Central memory CD8-positive, alpha-beta T cell (primary cell): ENCODE data around the gene FUZ.

Experiments used
- ATAC-seq: fragments of 150-1000 bp; cut with Tn5 transposase; replicated peaks from 2 replicates; pipeline ENCODE4 v1.10.0; 2022; ENCODE audit warnings: mild to moderate bottlenecking, moderate FRiP score, moderate number of reproducible peaks; ENCODE audit not compliant: poor library complexity, severe bottlenecking; ENCODE audit errors: extremely low read depth
- DNase-seq, 2 donors: peaks; one replicate each; pipeline ENCODE4 v3.0.0; 2021; ENCODE audit warnings: low spot score in 2 of 2
- H3K27ac Mint-ChIP-seq: one replicate; pipeline ENCODE4 v1.8.0; 2022; ENCODE audit warnings: low read depth, mild to moderate bottlenecking, moderate library complexity, mixed read lengths
- H3K27me3 Mint-ChIP-seq: one replicate; pipeline ENCODE4 v1.8.0; 2022; ENCODE audit warnings: mixed read lengths
- H3K36me3 Mint-ChIP-seq: one replicate; pipeline ENCODE4 v1.8.0; 2022; ENCODE audit warnings: mild to moderate bottlenecking, moderate library complexity, mixed read lengths; ENCODE audit not compliant: insufficient read depth
- H3K4me1 Mint-ChIP-seq: one replicate; pipeline ENCODE4 v1.8.0; 2022; ENCODE audit warnings: mixed read lengths
- H3K4me3 Mint-ChIP-seq: one replicate; pipeline ENCODE4 v1.8.0; 2022; ENCODE audit warnings: mild to moderate bottlenecking, moderate library complexity, mixed read lengths
- H3K9me3 Mint-ChIP-seq: one replicate; pipeline ENCODE4 v1.8.0; 2022; ENCODE audit warnings: mixed read lengths

Gene FUZ

DNA sequence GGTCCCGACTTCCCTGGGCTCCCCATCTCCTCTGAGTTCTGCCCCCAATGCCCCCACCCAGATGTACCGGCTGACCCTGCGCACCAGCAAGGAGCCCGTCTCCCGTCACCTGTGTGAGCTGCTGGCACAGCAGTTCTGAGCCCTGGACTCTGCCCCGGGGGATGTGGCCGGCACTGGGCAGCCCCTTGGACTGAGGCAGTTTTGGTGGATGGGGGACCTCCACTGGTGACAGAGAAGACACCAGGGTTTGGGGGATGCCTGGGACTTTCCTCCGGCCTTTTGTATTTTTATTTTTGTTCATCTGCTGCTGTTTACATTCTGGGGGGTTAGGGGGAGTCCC lies 6.5 kb downstream of the FUZ start:
- Mint-ChIP-seq H3K4me1 (peaks cover 14% of the 10 kb centered on the region), H3K27ac (peak overlapping the region; percentile 16), H3K9me3 (no peaks in the 10 kb centered on the region), H3K27me3 (no peaks in the 10 kb centered on the region), H3K4me3 (no peak overlapping the region), H3K36me3 (peaks cover 12% of the 10 kb centered on the region)
- ATAC-seq: no peak
- no peak for DNase-seq

DNA sequence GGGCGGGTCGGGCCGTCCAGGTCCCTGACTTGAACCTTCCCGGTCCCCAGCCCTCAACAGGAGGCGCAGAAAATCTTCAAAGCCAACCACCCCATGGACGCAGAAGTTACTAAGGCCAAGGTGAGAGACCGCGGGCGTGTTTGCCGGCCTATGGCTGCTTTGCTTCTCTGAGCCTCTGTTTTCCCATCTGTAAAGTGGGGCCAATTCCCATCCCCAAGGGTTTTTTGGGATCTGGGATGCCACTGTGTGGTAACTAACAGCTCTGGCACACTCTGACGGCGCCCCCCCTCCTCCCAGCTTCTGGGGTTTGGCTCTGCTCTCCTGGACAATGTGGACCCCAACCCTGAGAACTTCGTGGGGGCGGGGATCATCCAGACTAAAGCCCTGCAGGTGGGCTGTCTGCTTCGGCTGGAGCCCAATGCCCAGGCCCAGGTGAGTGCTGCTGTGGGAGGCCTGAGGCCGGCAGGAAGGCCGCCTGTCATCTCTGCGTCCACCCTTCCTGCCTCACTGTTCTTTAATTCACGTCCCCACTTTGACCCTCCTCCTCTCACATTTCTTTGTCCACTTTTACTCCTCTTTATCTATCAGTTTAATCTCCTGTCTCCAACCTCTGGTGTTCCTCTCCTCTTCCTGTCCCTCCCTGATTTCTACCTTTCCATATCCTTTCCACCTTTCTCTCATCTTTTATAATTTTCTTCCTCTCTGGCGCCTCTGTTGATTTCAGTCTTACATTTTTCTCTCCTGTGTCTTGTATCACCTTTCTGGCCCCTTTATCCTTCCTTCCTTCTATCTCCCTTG lies 7.1 kb downstream of the FUZ start:
- ATAC-seq: no peak
- Mint-ChIP-seq H3K4me3 (no peak overlapping the region), H3K36me3 (peaks cover 13% of the 10 kb centered on the region), H3K4me1 (peaks cover 14% of the 10 kb centered on the region), H3K27ac (peak overlapping the region; percentile 16), H3K9me3 (no peaks in the 10 kb centered on the region), H3K27me3 (no peaks in the 10 kb centered on the region)
- DNase-seq: no peak

DNA sequence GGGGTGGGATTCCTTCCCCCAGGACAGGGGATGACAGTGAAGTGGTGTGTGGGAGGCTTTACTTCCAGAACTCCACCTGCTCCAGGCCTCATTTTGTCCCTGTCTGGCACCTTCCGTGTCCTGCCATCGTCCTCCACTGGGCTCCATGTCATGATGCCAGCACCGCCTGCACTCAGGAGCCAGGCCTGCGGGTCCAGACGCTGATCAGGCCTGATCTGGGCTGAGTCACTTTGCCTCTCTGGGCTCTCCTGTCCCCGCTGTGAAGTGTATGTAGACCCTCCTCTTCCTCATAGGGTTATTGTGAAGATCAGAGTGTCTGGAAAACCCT lies 9.6 kb downstream of the FUZ start:
- Mint-ChIP-seq H3K9me3 (no peaks in the 10 kb centered on the region), H3K36me3 (peaks cover 22% of the 10 kb centered on the region), H3K27ac (peak overlapping the region; percentile 38), H3K4me3 (no peak overlapping the region), H3K4me1 (no peaks in the 10 kb centered on the region), H3K27me3 (no peaks in the 10 kb centered on the region)
- DNase-seq (no peak), ATAC-seq (no peak)

DNA sequence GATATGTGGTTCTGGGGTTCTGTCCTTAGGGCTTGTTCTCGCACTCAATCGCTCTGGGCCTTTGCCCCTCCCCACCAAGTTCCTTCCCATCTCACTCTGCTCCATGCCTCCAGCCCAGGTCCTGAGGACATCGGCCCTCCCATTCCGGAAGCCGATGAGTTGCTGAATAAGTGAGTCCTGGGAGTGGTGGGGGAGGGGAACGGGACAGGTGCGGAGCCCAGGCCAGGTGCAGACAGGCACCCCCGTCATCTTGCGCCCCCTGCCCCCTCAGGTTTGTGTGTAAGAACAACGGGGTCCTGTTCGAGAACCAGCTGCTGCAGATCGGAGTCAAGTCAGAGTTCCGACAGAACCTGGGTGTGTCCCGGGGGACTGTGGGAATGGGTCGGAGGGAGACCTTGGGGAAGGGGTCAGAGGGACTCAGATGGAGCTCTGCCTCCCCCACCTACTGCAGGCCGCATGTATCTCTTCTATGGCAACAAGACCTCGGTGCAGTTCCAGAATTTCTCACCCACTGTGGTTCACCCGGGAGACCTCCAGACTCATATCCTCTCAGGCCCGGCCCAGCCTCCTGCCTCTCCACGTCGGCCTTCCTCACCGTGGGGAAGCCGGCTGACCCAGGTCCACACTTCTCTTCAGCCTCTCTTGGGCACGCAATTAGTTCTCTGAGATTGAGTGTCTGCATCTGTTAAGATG lies 10.1 kb downstream of the FUZ start:
- no peak overlapping the region for H3K27ac Mint-ChIP-seq
- no peak for ATAC-seq
- DNase-seq: no peak
- no peaks in the 10 kb centered on the region for H3K9me3 Mint-ChIP-seq
- no peaks in the 10 kb centered on the region for H3K4me1 Mint-ChIP-seq
- H3K27me3 Mint-ChIP-seq: no peaks in the 10 kb centered on the region
- peaks cover 26% of the 10 kb centered on the region for H3K36me3 Mint-ChIP-seq
- H3K4me3 Mint-ChIP-seq: no peak overlapping the region

DNA sequence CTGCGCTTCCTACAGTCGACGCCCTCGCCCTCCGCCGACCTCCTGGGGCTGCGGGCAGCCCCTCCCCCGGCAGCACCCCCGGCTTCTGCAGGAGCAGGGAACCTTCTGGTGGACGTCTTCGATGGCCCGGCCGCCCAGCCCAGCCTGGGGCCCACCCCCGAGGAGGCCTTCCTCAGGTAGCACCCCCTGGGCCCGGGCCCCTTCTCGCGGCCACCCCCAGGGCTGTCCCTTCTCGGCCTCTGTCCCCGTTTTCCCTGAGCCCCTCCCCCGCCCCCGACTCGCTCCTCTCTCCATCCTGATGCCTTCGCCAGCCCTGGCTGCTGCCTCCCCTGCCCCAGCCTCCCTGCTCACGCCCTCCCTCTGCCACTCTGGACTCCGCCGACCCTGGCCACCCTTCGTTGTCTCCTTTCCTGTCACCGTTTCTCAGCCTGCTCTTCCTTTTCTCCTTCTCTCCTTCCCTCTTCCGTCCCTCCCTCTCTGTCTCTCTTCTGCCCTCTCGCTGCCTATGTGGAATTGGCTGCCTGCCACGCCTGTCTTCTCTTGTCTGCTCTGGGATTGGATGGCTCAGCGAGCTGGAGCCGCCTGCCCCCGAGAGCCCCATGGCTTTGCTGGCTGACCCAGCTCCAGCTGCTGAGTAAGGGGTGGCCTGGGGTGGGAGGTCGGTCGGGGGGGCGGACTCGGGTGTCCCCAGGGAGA lies 11.0 kb downstream of the FUZ start:
- no peaks in the 10 kb centered on the region for H3K27me3 Mint-ChIP-seq
- ATAC-seq (no peak), DNase-seq (no peak)
- no peaks in the 10 kb centered on the region for H3K9me3 Mint-ChIP-seq
- no peak overlapping the region for H3K4me3 Mint-ChIP-seq
- H3K4me1 Mint-ChIP-seq: no peaks in the 10 kb centered on the region
- H3K36me3 Mint-ChIP-seq: peaks cover 29% of the 10 kb centered on the region
- H3K27ac Mint-ChIP-seq: no peak overlapping the region

DNA sequence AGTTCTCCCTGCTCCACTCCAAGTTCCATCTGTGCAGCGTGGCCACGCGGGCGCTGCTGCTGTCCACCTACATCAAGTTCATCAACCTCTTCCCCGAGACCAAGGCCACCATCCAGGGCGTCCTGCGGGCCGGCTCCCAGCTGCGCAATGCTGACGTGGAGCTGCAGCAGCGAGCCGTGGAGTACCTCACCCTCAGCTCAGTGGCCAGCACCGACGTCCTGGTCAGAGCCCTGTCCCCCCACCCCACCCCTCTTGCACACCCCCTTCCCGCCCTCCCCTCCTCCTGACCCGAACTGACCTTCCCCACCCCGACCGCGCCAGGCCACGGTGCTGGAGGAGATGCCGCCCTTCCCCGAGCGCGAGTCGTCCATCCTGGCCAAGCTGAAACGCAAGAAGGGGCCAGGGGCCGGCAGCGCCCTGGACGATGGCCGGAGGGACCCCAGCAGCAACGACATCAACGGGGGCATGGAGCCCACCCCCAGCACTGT lies 11.6 kb downstream of the FUZ start:
- Mint-ChIP-seq H3K36me3 (peaks cover 33% of the 10 kb centered on the region), H3K27ac (no peak overlapping the region)

DNA sequence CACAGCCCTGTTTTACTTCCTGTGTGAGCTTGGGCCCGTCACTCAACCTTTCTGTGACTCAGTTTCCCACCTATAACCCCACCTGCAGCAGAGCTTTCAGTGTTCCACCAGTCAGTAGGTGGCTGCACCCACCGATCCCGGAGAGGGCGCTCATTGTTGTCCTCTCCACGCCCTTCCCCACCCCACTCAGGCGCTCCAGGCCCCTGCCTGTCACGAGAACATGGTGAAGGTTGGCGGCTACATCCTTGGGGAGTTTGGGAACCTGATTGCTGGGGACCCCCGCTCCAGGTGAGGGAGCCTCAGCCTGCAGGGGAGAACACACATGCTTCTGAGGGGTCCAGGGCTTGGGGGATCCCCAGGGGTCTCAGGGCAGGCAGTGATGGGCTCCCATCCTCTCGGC lies 12.3 kb downstream of the FUZ start:
- DNase-seq (no peak), ATAC-seq (no peak)
- Mint-ChIP-seq H3K27ac (no peak overlapping the region), H3K4me1 (no peaks in the 10 kb centered on the region), H3K27me3 (no peaks in the 10 kb centered on the region), H3K9me3 (no peaks in the 10 kb centered on the region), H3K36me3 (peaks cover 34% of the 10 kb centered on the region), H3K4me3 (no peak overlapping the region)

More for the DNA sequence above, 11.6 kb downstream of the FUZ start:
- Mint-ChIP-seq H3K27me3 (no peaks in the 10 kb centered on the region), H3K4me3 (no peak overlapping the region), H3K4me1 (no peaks in the 10 kb centered on the region), H3K9me3 (no peaks in the 10 kb centered on the region)
- ATAC-seq (no peak), DNase-seq (no peak)

DNA sequence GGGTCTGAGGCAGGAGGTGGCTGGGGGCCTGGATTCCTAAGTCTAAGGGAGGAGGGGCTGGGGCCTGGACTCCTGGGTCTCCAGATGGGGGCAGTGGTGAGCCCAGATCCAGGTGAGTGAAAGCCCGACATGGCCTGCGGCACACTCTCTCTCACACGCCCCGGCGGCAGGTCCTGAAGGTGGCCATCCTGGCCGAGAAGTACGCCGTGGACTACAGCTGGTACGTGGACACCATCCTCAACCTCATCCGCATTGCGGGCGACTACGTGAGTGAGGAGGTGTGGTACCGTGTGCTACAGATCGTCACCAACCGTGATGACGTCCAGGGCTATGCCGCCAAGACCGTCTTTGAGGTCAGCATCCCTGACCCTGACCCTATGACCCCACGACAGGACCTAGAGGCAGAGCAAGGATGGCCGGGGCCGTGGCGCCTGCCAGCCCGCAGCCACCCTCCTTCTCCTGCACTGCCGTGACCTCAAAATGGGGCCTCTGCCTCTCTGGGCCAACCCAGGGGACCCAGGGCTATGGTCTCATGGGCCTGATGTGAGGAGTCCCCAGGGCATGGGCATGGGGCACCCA lies 13.2 kb downstream of the FUZ start:
- ATAC-seq (no peak), DNase-seq (no peak)
- Mint-ChIP-seq H3K4me3 (no peak overlapping the region), H3K4me1 (no peaks in the 10 kb centered on the region), H3K27me3 (no peaks in the 10 kb centered on the region), H3K27ac (no peak overlapping the region), H3K36me3 (peaks cover 39% of the 10 kb centered on the region), H3K9me3 (no peaks in the 10 kb centered on the region)

DNA sequence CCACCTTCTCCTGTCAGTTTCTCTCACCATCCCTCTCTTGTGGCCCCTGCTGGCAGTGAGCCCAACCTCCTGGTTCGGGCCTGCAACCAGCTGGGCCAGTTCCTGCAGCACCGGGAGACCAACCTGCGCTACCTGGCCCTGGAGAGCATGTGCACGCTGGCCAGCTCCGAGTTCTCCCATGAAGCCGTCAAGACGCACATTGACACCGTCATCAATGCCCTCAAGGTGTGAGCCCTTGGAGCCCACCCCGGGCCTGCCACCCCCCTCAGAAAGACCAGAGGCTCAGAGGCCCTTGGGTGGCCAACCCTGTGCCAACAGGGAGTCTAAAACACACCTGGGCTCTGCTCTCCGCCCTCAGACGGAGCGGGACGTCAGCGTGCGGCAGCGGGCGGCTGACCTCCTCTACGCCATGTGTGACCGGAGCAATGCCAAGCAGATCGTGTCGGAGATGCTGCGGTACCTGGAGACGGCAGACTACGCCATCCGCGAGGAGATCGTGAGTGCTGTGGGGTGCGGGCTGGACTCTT lies 13.8 kb downstream of the FUZ start:
- Mint-ChIP-seq H3K27ac (no peak overlapping the region), H3K4me1 (no peaks in the 10 kb centered on the region), H3K9me3 (no peaks in the 10 kb centered on the region), H3K36me3 (peaks cover 40% of the 10 kb centered on the region), H3K4me3 (no peak overlapping the region), H3K27me3 (no peaks in the 10 kb centered on the region)
- DNase-seq (no peak), ATAC-seq (no peak)

DNA sequence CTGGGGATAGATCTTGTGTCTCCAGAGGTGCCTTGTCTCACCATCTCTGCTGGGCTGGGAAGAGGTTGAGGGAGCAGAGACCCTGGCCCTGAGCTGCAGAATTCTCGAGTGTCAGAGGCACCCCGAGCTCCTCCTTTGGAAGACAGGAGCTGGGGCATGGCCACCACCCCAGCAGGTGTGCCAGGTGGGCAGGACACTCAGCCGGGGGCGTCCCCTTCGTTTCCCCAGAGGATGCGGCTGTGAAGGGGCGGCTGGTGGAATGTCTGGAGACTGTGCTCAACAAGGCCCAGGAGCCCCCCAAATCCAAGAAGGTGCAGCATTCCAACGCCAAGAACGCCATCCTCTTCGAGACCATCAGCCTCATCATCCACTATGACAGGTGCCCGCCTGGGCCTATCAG lies 14.5 kb downstream of the FUZ start:
- Mint-ChIP-seq H3K9me3 (no peaks in the 10 kb centered on the region), H3K27me3 (no peaks in the 10 kb centered on the region), H3K36me3 (peaks cover 40% of the 10 kb centered on the region), H3K4me1 (no peaks in the 10 kb centered on the region), H3K4me3 (no peak overlapping the region), H3K27ac (no peak overlapping the region)
- DNase-seq (no peak), ATAC-seq (no peak)

DNA sequence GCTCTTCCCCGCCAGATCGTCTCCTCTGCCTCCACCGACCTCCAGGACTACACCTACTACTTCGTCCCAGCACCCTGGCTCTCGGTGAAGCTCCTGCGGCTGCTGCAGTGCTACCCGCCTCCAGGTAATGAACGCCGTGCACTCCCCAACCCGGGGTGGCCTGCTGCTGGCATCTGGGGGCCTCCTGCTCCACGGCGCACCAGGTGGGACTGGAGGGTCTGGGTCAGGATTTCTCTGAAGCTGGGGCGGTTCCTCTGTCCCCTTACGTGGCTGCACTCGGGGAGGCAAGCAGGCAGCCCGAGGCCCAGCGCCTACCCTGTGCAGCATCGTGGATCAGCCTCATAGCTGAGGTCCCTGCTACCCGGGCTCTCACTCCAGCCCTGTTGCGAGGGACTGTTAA lies 17.5 kb downstream of the FUZ start:
- no peaks in the 10 kb centered on the region for H3K9me3 Mint-ChIP-seq
- peaks cover 52% of the 10 kb centered on the region for H3K36me3 Mint-ChIP-seq
- no peak for ATAC-seq
- DNase-seq: no peak
- no peak overlapping the region for H3K27ac Mint-ChIP-seq
- no peaks in the 10 kb centered on the region for H3K4me1 Mint-ChIP-seq
- no peak overlapping the region for H3K4me3 Mint-ChIP-seq
- no peaks in the 10 kb centered on the region for H3K27me3 Mint-ChIP-seq

DNA sequence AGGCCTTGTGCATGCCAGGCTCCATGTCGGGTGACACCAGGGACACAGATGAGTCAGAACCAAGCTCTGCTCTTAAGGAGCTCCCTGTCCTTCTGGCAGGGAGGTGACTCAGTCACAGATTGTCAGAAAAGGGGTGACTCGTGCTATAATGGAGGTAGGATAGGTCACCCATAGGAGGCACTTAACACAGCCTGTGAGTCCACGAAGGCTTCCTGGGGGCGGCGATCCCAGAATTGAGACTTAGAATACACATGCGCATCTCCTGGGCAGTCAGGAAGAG lies 19.6 kb downstream of the FUZ start:
- Mint-ChIP-seq H3K27me3 (no peaks in the 10 kb centered on the region), H3K27ac (peak overlapping the region; percentile 62), H3K4me1 (peaks cover under 1% of the 10 kb centered on the region), H3K36me3 (peaks cover 43% of the 10 kb centered on the region), H3K9me3 (no peaks in the 10 kb centered on the region), H3K4me3 (no peak overlapping the region)
- DNase-seq (no peak), ATAC-seq (no peak)
